Right lobe of liver (tissue), 4 donors: ENCODE measurements around the gene NPRL2.

Source experiments
- CTCF ChIP-seq, 4 donors: fragments of 200-600 bp in 3 of 4; fragments of 450-650 bp in 1 of 4; IDR thresholded peaks; one replicate each; pipeline versions ENCODE4 v1.5.1 to v1.8.0; 2016 to 2022; ENCODE audit warnings: antibody characterized with exemption in 4 of 4, mild to moderate bottlenecking in 2 of 4
- POLR2A ChIP-seq: fragments of 450-650 bp; IDR thresholded peaks from one replicate; pipeline ENCODE4 v1.6.1; 2017; ENCODE audit warnings: antibody characterized with exemption, mild to moderate bottlenecking
- donor health status: DM: no; HTN: no; CAD: no.
- donor health status: DM: no; HTN: no; CAD: no.
- donor health status: DM: no; HTN: yes; CAD: no.

GRCh38 chr3:50317300-50317699 is 33.3 kb downstream of the NPRL2 start:
- no peak for TF ChIP-seq CTCF (IDR thresholded peaks at IDR 0.05)
- TF ChIP-seq POLR2A = no peak
